GM19328 (cell line): ENCODE data around the gene UBE2O.

ENCODE experiments used
- ATAC-seq: cut with Tn5 transposase; IDR thresholded peaks from one replicate; pipeline ENCODE4 v1.9.1; 2021; ENCODE audit warnings: mild to moderate bottlenecking, moderate library complexity; ENCODE audit not compliant: unreplicated experiment

UBE2O gene

DNA sequence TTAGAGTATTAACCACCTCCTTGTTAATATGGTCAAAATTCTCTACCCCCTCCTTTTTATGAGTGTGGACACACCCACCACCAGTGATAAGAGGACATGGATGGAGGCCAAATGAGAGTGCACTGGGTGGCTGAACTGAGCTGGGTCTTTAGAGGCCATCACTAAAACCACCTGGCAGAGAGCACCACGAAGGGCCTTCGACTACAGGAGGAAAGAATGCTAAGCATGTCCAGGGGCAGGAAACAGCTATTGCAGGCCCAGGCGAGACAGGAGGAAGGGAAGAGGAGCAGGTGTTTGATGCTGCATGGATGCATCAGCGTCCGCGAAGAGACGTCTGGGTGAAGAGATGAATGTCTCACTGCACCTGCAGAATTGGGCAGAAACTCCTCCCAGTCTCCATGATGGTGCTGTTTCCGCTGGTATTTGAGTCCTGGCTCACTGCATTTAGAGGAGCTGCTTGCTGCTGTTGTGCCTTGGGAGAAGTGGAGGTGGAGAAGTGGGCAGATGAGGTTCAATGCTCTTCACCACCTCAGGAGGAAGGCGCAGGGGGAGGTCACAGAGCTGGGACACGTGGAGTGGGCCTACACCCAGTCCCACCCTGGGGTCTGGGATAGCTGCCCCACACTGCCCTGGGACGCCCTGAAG, 35.3 kb downstream of the UBE2O start:
- ATAC-seq = no peak

GRCh38 chr17:76416899-76417298, 36.1 kb downstream of the UBE2O start:
- no peak for ATAC-seq

DNA sequence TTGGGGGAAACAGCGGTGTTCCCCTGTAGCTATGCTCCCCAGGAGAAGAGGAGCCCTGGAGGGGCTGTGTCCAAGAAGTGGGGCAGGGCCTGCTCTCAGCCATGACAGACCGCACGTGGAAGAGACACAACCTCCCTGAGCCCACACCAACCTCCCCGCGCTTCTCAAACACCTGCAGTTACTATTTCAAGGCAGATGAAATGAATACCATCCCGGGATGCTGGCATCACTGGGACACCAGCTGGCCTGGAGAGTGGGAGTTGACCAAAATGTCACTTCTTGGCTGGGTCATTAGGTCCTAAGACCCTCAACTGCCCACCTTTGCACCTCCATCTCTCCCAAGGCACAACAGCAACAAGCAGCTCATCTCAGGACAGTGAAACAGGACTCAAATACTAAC, 36.5 kb downstream of the UBE2O start:
- ATAC-seq = no peak

GRCh38 chr17:76415786-76416185, 37.2 kb downstream of the UBE2O start:
- no peak for ATAC-seq

GRCh38 chr17:76414334-76415295, 38.3 kb downstream of the UBE2O start:
- no peak for ATAC-seq

GRCh38 chr17:76411247-76411646, 41.7 kb downstream of the UBE2O start:
- ATAC-seq = no peak

GRCh38 chr17:76410328-76410965, 42.5 kb downstream of the UBE2O start:
- ATAC-seq = no peak

DNA sequence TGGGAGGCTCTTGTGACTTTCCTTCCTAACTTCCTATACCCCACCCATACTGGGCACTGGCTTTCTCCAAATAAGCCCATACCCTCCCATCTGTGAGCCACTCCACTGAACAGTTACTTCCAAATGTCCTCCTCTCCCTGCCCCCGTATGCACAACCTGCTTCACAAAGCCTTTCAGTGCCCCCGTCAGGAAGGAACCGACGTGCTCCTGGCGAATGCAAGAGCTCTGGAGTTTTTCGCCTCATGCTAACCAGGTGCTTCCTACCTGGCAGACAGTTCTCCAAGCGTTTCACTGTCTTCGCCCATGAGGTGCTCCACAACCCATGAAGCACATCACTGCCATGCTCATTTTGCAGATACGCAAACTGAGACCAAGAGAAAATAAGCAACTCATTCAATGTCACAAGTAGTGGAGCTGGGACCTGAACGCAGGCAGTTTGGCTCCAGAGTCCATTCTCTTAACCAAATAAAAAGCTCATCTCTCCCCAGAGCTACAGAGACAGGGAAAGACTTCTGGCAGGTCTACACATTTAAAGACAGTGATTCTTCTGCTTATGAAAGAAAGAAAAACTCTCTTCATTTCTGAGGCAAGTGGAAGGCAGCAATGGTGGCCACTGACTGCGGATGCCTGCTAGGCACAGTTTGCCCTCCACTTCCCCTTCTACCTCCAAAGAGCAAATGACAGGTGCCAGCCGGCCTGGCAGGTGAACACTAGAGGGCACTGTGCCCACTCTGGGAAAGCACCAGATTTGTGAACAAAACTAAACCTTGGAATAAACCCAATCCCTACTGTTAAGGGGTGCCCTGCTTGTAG, 44.7 kb downstream of the UBE2O start:
- ATAC-seq = no peak

GRCh38 chr17:76407509-76407908, 45.4 kb downstream of the UBE2O start:
- no peak for ATAC-seq

- no peak for ATAC-seq
These were observed 46.8 kb downstream of the UBE2O start for GRCh38 chr17:76405967-76406647.

DNA sequence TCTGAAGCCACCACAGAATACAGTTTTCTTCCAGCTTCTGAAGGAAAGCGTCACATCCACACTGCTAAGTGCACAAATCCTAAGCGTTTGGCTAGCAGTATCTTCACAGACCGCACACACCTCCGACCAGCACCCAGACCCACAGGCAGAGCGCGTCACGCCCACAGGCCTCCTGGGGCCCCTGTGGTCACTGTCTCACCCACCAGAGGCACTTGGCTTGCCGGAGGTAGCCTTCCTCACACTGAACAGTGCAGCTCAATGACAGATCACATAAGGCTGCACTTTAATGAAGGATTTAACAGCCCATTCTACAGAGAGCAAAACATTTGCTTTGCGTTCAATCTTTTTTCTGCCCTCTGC, 47.4 kb downstream of the UBE2O start:
- ATAC-seq = no peak

DNA sequence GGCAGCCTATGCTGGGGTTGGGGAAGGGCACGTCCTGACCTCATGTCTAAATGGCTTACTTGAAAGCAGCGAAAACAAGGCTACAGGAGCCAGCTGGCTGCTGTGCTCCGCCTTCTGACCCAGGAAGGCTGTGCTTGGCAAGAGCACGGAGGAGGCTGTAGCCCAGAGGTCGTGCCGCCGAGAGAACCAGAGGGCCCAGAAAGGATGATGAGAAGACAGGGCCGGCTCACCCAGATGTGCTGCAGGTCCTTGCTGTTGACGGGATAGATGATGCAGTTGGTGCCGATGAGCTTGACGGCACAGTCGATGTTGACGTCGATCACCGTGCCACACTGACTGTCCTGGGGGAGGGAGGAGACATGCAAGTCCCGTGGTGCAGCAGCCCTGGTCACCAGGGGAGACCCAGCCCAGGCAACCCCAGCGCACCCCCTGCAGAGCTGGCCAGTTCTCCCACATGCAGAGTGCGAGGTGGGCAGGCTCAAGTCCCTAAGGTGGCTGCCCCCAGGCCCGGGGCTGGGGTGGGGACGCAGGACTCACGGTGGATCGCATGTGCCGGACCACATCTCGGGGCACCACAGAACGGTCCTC, 47.9 kb downstream of the UBE2O start:
- ATAC-seq = no peak

GRCh38 chr17:76404256-76404655, 48.7 kb downstream of the UBE2O start:
- no peak for ATAC-seq

DNA sequence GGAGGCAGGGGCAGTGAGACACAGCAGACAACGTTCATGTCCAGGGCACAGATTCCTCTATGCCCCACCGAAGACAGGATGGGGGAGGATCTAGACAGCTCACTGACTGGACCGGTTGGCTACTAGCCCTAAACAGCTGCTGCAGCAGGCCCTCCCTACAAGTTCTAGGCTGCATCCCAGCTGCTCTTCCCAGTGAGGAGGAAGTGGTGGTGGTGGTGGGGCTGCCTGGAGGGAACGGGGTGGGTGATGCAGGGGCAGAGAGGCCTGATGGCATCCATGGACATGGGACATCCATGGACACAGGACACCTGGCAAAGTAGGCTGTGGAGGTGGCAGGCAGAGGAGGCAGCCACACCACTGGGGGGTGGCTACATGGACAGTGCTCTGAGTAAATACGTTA, 50.2 kb downstream of the UBE2O start:
- no peak for ATAC-seq

DNA sequence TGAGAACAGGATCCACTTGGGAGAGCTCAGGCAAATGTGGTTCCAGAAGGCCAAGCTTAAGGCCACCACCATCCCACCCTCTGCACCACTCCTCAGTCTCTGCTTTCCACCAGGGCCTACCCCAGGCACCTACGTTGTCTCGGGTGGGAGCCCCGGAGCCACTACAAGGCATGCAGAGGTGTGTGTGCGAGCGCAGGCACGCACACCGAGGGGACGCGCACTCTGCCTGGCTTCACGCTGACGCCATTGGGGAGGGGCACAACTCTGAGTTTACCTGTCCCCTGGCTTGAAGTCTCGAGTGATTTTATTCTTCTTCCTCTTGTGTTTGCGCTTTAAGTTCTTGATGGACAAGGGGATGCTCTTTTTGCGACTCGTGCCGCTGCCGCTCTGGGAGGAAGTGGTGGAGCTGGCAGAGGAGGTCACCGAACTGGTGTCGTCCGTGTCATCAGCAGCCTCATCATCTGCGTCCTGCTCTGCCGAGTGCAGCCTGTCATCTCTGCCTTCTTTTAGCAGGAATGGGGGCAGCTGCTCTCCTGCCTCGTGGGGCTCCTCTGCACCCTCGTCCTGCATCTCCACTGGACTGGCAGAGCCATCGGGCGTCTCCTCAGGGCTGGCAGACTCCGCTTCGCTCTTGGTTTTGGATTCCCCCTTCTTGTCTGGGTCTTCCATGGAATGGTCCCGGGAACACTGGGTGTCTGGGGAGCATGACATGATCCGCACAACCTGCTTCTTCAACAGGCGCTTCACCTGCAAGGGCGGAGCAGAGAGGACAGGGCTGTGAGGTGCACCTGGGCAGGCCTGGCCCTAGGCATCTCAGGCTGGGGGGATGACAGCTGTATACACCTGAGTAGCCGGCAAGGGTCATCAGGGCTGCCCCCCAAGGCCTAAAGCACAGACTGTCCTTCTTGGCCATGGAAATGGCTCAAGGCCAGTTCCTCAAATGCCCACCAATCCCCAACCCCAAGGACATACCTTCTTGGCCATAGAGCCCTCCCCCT, 53.5 kb downstream of the UBE2O start:
- no peak for ATAC-seq

DNA sequence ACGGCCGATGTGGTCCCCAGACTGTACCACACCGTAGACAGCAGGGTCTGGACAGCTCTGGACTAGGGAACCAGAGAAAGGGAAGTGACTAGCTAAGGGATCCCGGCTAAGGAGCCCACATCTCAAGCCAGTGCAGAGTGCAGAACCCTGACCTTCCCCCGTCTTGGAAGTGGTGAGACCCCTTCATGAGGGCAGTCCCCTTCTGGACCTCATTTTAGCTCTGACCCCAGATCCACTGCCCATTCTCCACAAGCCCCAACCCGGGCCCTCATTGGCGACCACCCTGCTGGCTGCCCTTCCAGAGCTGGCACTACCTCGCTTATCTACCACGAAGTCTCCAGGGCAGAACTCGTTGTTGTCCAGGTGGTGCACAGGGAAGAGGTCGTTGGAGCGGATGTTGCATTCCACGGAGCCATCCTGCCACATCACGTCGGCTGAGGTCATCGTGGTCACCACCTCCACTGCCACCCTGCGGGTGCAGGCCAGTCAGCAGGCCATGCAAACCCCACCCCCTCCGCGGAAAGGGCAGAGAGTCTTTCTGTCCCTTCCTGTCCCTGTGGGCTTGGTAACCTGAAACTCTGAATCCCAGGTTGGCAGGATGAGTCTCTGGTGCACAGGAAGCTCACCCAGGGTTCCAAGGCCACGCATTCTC, 54.3 kb downstream of the UBE2O start:
- no peak for ATAC-seq

- ATAC-seq = no peak
These were observed 55.0 kb downstream of the UBE2O start for GRCh38 chr17:76397687-76398522.
